Astrocyte (in vitro differentiated cells and primary cell): ENCODE results near the gene PTPN22. TPM values are rescaled to one million over a fixed set of nuclear protein-coding genes. Genes with fewer than 3 reads are reported as not detected.

Experiments used
- DNase-seq: peaks from one replicate; pipeline ENCODE4 v3.0.0-alpha.2; 2010; ENCODE audit warnings: low read depth
- FAIRE-seq: peaks from 2 replicates; lab custom pipeline; 2011; peaks lifted over from hg19 to GRCh38; lab: Jason Lieb, UNC
- H2AFZ ChIP-seq: 2 replicates; pipeline ENCODE4 v1.6.0; 2012; ENCODE audit warnings: low read depth, low read length, inconsistent platforms
- H3K27ac ChIP-seq: 2 replicates; pipeline ENCODE4 v1.5.1; 2011; ENCODE audit warnings: low read depth, low read length, inconsistent platforms
- H3K27me3 ChIP-seq: 2 replicates; pipeline ENCODE4 v1.6.0; 2011; ENCODE audit warnings: low read length, inconsistent platforms; ENCODE audit not compliant: insufficient read depth
- H3K36me3 ChIP-seq: 2 replicates; pipeline ENCODE4 v1.5.1; 2011; ENCODE audit warnings: low read length, inconsistent platforms; ENCODE audit not compliant: insufficient read depth
- H3K4me1 ChIP-seq: 2 replicates; pipeline ENCODE4 v1.5.1; 2011; ENCODE audit warnings: low read length, inconsistent platforms; ENCODE audit not compliant: insufficient read depth
- H3K4me2 ChIP-seq: 2 replicates; pipeline ENCODE4 v1.6.0; 2012; ENCODE audit warnings: low read length, inconsistent platforms
- H3K4me3 ChIP-seq: 2 replicates; pipeline ENCODE4 v1.5.1; 2011; ENCODE audit warnings: low read depth, mild to moderate bottlenecking, low read length, inconsistent platforms; ENCODE audit not compliant: insufficient read depth
- H3K79me2 ChIP-seq: 2 replicates; pipeline ENCODE4 v1.6.0; 2012; ENCODE audit warnings: mild to moderate bottlenecking, low read length, inconsistent platforms; ENCODE audit not compliant: insufficient read depth
- H3K9ac ChIP-seq: 2 replicates; pipeline ENCODE4 v1.6.0; 2012; ENCODE audit warnings: mild to moderate bottlenecking, low read length, inconsistent platforms
- H3K9me3 ChIP-seq: 2 replicates; pipeline ENCODE4 v1.5.1; 2012; ENCODE audit warnings: low read depth, mild to moderate bottlenecking, low read length, inconsistent platforms; ENCODE audit not compliant: insufficient read depth
- H4K20me1 ChIP-seq: 2 replicates; pipeline ENCODE4 v1.6.0; 2012; ENCODE audit warnings: low read length, inconsistent platforms; ENCODE audit not compliant: insufficient read depth
- H3K27ac Mint-ChIP-seq: one replicate; pipeline ENCODE4 v1.8.0; 2021; ENCODE audit warnings: mild to moderate bottlenecking, mixed read lengths; ENCODE audit not compliant: unreplicated experiment
- H3K27me3 Mint-ChIP-seq: one replicate; pipeline ENCODE4 v1.8.0; 2021; ENCODE audit warnings: low read depth, mixed read lengths; ENCODE audit not compliant: unreplicated experiment
- H3K36me3 Mint-ChIP-seq: one replicate; pipeline ENCODE4 v1.8.0; 2021; ENCODE audit warnings: low read depth, mixed read lengths; ENCODE audit not compliant: unreplicated experiment
- H3K4me1 Mint-ChIP-seq: one replicate; pipeline ENCODE4 v1.8.0; 2021; ENCODE audit warnings: low read depth, mixed read lengths; ENCODE audit not compliant: unreplicated experiment
- H3K4me3 Mint-ChIP-seq: one replicate; pipeline ENCODE4 v1.8.0; 2021; ENCODE audit warnings: mild to moderate bottlenecking, moderate library complexity, mixed read lengths; ENCODE audit not compliant: unreplicated experiment
- H3K9me3 Mint-ChIP-seq: one replicate; pipeline ENCODE4 v1.8.0; 2021; ENCODE audit warnings: mild to moderate bottlenecking, mixed read lengths; ENCODE audit not compliant: unreplicated experiment
- EZH2 ChIP-seq: IDR thresholded peaks from 2 replicates; pipeline ENCODE4 v1.6.1; 2012; ENCODE audit warnings: mild to moderate bottlenecking, low read length, inconsistent platforms; ENCODE audit not compliant: insufficient read depth
- total RNA-seq: library from RNA; stranded (reverse); gene quantifications from 2 replicates; pipeline ENCODE4 v1.2.1, GENCODE V29; 2021
- TF ChIP-seq, protein P1 (sequence below): IDR thresholded peaks from 2 replicates; pipeline ENCODE4 v1.5.1; 2011; ENCODE audit warnings: low read depth, mild to moderate bottlenecking, inconsistent platforms, low read length, moderate library complexity; ENCODE audit not compliant: insufficient read depth

PTPN22 gene
- total RNA-seq, 1 donor from 2014 or later = 1.3 TPM

DNA sequence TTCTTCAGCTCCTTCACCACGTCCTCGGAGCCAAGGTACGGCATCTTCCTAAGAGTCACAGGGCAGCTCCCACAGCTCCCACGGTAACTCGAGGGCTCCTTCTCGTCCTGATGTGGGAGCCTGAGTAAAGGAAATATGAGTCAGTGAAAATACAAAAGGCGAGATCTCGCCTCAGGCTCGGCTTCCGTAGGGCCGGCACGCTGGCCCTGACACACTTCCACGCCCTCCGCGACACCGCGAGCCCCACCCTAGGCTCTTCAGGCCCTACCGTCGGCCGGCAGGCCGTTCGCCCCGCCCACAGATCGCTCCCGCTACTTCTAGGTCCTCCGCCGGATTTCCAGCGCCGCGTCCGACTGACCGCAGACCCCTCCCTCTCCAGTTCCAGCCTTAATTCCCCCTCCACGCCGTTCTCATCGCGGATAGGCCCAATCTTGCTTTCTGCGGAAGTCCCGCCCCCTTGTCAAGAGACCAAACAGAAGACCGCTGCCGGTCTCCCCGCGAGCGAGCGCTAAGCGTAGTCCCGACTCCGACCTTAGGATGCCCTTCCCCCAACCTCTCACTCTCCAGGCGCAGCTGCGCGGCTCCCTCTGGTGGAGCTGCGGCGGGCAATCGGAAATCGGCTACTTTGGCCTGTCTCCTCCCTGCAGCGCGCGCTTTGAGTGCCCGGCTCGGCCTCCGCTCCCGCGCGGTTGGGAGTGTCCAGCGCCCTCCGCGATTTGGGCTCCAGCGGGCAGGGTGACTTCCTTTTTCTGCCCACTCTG is 33.3 kb upstream of the PTPN22 start, which contains the start of the genes AP4B1 and DCLRE1B:
AP4B1 (minus strand) TSS at position 126 of the 761 bp plus-strand sequence; CDS start at position 44, 82 bp downstream.
DCLRE1B (plus strand) TSS at position 653 of the 761 bp plus-strand sequence. CDS start 261 bp downstream, outside the sequence.
- no peak for TF ChIP-seq EZH2
- TF ChIP-seq, protein P1, sequence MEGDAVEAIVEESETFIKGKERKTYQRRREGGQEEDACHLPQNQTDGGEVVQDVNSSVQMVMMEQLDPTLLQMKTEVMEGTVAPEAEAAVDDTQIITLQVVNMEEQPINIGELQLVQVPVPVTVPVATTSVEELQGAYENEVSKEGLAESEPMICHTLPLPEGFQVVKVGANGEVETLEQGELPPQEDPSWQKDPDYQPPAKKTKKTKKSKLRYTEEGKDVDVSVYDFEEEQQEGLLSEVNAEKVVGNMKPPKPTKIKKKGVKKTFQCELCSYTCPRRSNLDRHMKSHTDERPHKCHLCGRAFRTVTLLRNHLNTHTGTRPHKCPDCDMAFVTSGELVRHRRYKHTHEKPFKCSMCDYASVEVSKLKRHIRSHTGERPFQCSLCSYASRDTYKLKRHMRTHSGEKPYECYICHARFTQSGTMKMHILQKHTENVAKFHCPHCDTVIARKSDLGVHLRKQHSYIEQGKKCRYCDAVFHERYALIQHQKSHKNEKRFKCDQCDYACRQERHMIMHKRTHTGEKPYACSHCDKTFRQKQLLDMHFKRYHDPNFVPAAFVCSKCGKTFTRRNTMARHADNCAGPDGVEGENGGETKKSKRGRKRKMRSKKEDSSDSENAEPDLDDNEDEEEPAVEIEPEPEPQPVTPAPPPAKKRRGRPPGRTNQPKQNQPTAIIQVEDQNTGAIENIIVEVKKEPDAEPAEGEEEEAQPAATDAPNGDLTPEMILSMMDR = peak; percentile 30
- Histone ChIP-seq H3K79me2 (peaks cover 47% of the 10 kb centered on the region), H3K27me3 (no peaks in the 10 kb centered on the region), H3K9me3 (no peaks in the 10 kb centered on the region), H3K9ac (peak within 1 kb of the TSS; percentile 89), H4K20me1 (no peaks in the 10 kb centered on the region), H3K36me3 (peaks cover 16% of the 10 kb centered on the region), H3K4me3 (peak within 1 kb of the TSS; percentile 86), H2AFZ (peak within 1 kb of the TSS; percentile 96), H3K4me2 (peak within 1 kb of the TSS; percentile 98), H3K4me1 (peaks cover 9% of the 10 kb centered on the region), H3K27ac (peak within 1 kb of the TSS; percentile 87)
- peaks cover 2% of the 10 kb centered on the region for H3K36me3 Mint-ChIP-seq
- peak within 1 kb of the TSS; percentile 92 for H3K4me3 Mint-ChIP-seq
- H3K9me3 Mint-ChIP-seq = no peaks in the 10 kb centered on the region
- FAIRE-seq (peak; percentile 20), DNase-seq (peak; percentile 100)
- H3K27ac Mint-ChIP-seq = peak within 1 kb of the TSS; percentile 94
- H3K4me1 Mint-ChIP-seq = peaks cover 5% of the 10 kb centered on the region
- H3K27me3 Mint-ChIP-seq = no peaks in the 10 kb centered on the region

DNA sequence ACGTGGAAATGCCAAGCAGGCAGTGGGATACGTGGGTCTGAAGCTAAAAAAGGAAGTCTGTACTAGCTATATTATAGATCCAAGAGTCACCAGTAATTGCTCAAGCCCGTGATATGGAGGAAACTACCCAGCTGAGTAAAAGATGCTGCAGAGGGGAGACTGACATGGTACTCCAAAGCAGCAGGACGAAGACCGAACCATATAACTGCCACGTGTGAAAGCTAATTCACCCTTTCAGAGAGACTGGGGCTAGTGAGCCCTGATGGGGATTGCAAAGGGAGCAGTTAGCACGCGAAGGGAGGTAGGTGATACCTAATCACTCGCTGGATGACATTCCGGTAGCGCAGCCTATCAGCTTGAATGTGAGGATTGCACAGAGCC is 32.8 kb upstream of the PTPN22 start:
- FAIRE-seq (no peak), DNase-seq (no peak)
- no peaks in the 10 kb centered on the region for H3K9me3 ChIP-seq
- H4K20me1 ChIP-seq = no peaks in the 10 kb centered on the region
- peak overlapping the region; percentile 92 for H3K4me3 Mint-ChIP-seq
- no peaks in the 10 kb centered on the region for H3K27me3 ChIP-seq
- H3K36me3 Mint-ChIP-seq = peaks cover 4% of the 10 kb centered on the region
- H3K9ac ChIP-seq = peak overlapping the region; percentile 89
- H3K4me1 Mint-ChIP-seq = peaks cover 5% of the 10 kb centered on the region
- H3K27me3 Mint-ChIP-seq = no peaks in the 10 kb centered on the region
- peak overlapping the region; percentile 87 for H3K4me2 ChIP-seq
- H3K79me2 ChIP-seq = peaks cover 47% of the 10 kb centered on the region
- H3K4me3 ChIP-seq = peak overlapping the region; percentile 86
- peaks cover 9% of the 10 kb centered on the region for H3K4me1 ChIP-seq
- peak overlapping the region; percentile 87 for H3K27ac ChIP-seq
- peak overlapping the region; percentile 72 for H2AFZ ChIP-seq
- peaks cover 21% of the 10 kb centered on the region for H3K36me3 ChIP-seq
- TF ChIP-seq EZH2 = no peak
- TF ChIP-seq, protein P1 = no peak
- H3K27ac Mint-ChIP-seq = peak overlapping the region; percentile 94
- no peaks in the 10 kb centered on the region for H3K9me3 Mint-ChIP-seq
